ENCODE results near the gene EPB41L2. TPM values are rescaled to one million over a fixed set of nuclear protein-coding genes. Genes with fewer than 3 reads are reported as not detected.

EPB41L2 gene
- total and polyA plus RNA-seq, 10 donors, result 19.3 to 210 (median 123) TPM

- Histone ChIP-seq H3K27ac (no peak overlapping the region), H3K9me3 (peaks cover 0 to 15% (median 0%) of the 10 kb centered on the region in 8 donors), H3K36me3 (no peaks in the 10 kb centered on the region), H3K27me3 (replicated peaks in 1 of 7) (no peaks in the 10 kb centered on the region), H3K4me1 (peaks cover 0 to 5% (median 1%) of the 10 kb centered on the region in 6 donors), H3K4me3 (no peak overlapping the region)
- no peak for TF ChIP-seq POLR2AphosphoS5 (IDR thresholded peaks at IDR 0.05)
- no peak for TF ChIP-seq POLR2A (IDR thresholded peaks at IDR 0.05)
- TF ChIP-seq CTCF (IDR thresholded peaks at IDR 0.05 in 8 of 11, conservative IDR thresholded peaks at IDR 0.05 in 3 of 11), result no peak
- intact Hi-C loops (cut with DNase I; ENCODE audit: low total_unique reads), result no loop called here
- DNase-seq, result no peak
These were observed 154.9 kb downstream of the EPB41L2 start for GRCh38 chr6:130908188-130908587.

- Histone ChIP-seq H3K4me3 (no peak overlapping the region), H3K36me3 (no peaks in the 10 kb centered on the region), H3K27ac (no peak overlapping the region), H3K9me3 (peaks cover 0 to 15% (median 0%) of the 10 kb centered on the region in 8 donors), H3K4me1 (peaks cover 0 to under 1% (median 0%) of the 10 kb centered on the region in 6 donors), H3K27me3 (replicated peaks in 1 of 7) (no peaks in the 10 kb centered on the region)
- intact Hi-C loops (cut with DNase I; ENCODE audit: low total_unique reads), result no loop called here
- DNase-seq, result no peak
- TF ChIP-seq POLR2AphosphoS5 (IDR thresholded peaks at IDR 0.05) (no peak), CTCF (IDR thresholded peaks at IDR 0.05 in 8 of 11, conservative IDR thresholded peaks at IDR 0.05 in 3 of 11) (no peak), POLR2A (IDR thresholded peaks at IDR 0.05) (no peak)
- WGBS, 5 donors, result 81 to 94% (median 83%) methylated on average over 3 of the region's 3 CpGs
These were observed 155.4 kb downstream of the EPB41L2 start for GRCh38 chr6:130907687-130908086.

- Histone ChIP-seq H3K27ac (no peak overlapping the region), H3K4me1 (no peaks in the 10 kb centered on the region), H3K4me3 (no peak overlapping the region), H3K36me3 (no peaks in the 10 kb centered on the region), H3K27me3 (replicated peaks in 1 of 7) (no peaks in the 10 kb centered on the region), H3K9me3 (peaks cover 0 to 15% (median 0%) of the 10 kb centered on the region in 8 donors)
- intact Hi-C loops (cut with DNase I; ENCODE audit: low total_unique reads), result no loop called here
- TF ChIP-seq POLR2A (IDR thresholded peaks at IDR 0.05), result no peak
- no peak for TF ChIP-seq POLR2AphosphoS5 (IDR thresholded peaks at IDR 0.05)
- 79 to 92% (median 86%) methylated on average over 2 of the region's 2 CpGs for WGBS, 5 donors
- DNase-seq, result no peak
These were observed 156.2 kb downstream of the EPB41L2 start for GRCh38 chr6:130906736-130907381.

GRCh38 chr6:130903602-130904001 is 159.4 kb downstream of the EPB41L2 start:
- DNase-seq, result no peak
- no peaks in the 10 kb centered on the region for H3K4me1 ChIP-seq
- H3K27ac ChIP-seq, result no peak overlapping the region
- H3K27me3 ChIP-seq (replicated peaks in 1 of 7), result no peaks in the 10 kb centered on the region
- intact Hi-C loops (cut with DNase I; ENCODE audit: low total_unique reads), result no loop called here
- peaks cover 0 to 22% (median 7%) of the 10 kb centered on the region in 6 donors for H3K36me3 ChIP-seq
- H3K9me3 ChIP-seq, result no peaks in the 10 kb centered on the region
- TF ChIP-seq CTCF (IDR thresholded peaks at IDR 0.05 in 8 of 11, conservative IDR thresholded peaks at IDR 0.05 in 3 of 11) (no peak), POLR2AphosphoS5 (IDR thresholded peaks at IDR 0.05) (no peak), POLR2A (IDR thresholded peaks at IDR 0.05) (no peak)
- no peak overlapping the region for H3K4me3 ChIP-seq

Measured in spleen (tissue), 11 donors.